Effector memory CD8-positive, alpha-beta T cell (primary cell): Measurements from ENCODE around the gene EBI3.
"Not testable (repeated sequence)": the region's sequence is repeated elsewhere in the genome, so short reads cannot be mapped to it uniquely, and the experiment has no call there.

Experiments used
- ATAC-seq: fragments of 150-1000 bp; cut with Tn5 transposase; replicated peaks from 2 replicates; pipeline ENCODE4 v1.10.0; 2021; ENCODE audit warnings: mild to moderate bottlenecking, moderate library complexity
- DNase-seq, 3 experiments: peaks; one replicate each; pipeline ENCODE4 v3.0.0; 2021
- H3K27ac Mint-ChIP-seq, 2 donors: one replicate each; pipeline ENCODE4 v1.8.0; 2022; ENCODE audit warnings: mild to moderate bottlenecking in 2 of 2, mixed read lengths in 2 of 2, moderate library complexity in 2 of 2
- H3K27me3 Mint-ChIP-seq, 2 donors: one replicate each; pipeline ENCODE4 v1.8.0; 2022; ENCODE audit warnings: mixed read lengths in 2 of 2
- H3K36me3 Mint-ChIP-seq: one replicate; pipeline ENCODE4 v1.8.0; 2022; ENCODE audit warnings: mild to moderate bottlenecking, moderate library complexity, mixed read lengths; ENCODE audit not compliant: insufficient read depth
- H3K4me1 Mint-ChIP-seq, 2 donors: one replicate each; pipeline ENCODE4 v1.8.0; 2022; ENCODE audit warnings: low read depth in 2 of 2, mixed read lengths in 2 of 2
- H3K4me3 Mint-ChIP-seq, 2 donors: one replicate each; pipeline ENCODE4 v1.8.0; 2022; ENCODE audit warnings: mild to moderate bottlenecking in 2 of 2, mixed read lengths in 2 of 2, moderate library complexity in 2 of 2
- H3K9me3 Mint-ChIP-seq, 2 donors: one replicate each; pipeline ENCODE4 v1.8.0; 2022; ENCODE audit warnings: mixed read lengths in 2 of 2

Gene EBI3

GRCh38 chr19:4284176-4284958, 55.0 kb downstream of the EBI3 start:
- ATAC-seq (no peak), DNase-seq (no peak)
- H3K9me3 Mint-ChIP-seq, result no peaks in the 10 kb centered on the region
- no peak overlapping the region for H3K27ac Mint-ChIP-seq
- H3K36me3 Mint-ChIP-seq, result no peaks in the 10 kb centered on the region
- H3K4me1 Mint-ChIP-seq, result peaks cover 0 to 3% of the 10 kb centered on the region in 2 donors
- H3K4me3 Mint-ChIP-seq, result no peak overlapping the region
- peaks cover 17 to 28% of the 10 kb centered on the region in 2 donors for H3K27me3 Mint-ChIP-seq

GRCh38 chr19:4284974-4285373, 55.7 kb downstream of the EBI3 start:
- ATAC-seq (no peak), DNase-seq (no peak)
- no peaks in the 10 kb centered on the region for H3K36me3 Mint-ChIP-seq
- H3K27me3 Mint-ChIP-seq, result peaks cover 13 to 22% of the 10 kb centered on the region in 2 donors
- H3K4me1 Mint-ChIP-seq, result no peaks in the 10 kb centered on the region
- no peak overlapping the region for H3K27ac Mint-ChIP-seq
- H3K9me3 Mint-ChIP-seq, result no peaks in the 10 kb centered on the region
- no peak overlapping the region for H3K4me3 Mint-ChIP-seq

- H3K4me1 Mint-ChIP-seq, H3K27ac Mint-ChIP-seq, ATAC-seq, H3K9me3 Mint-ChIP-seq, H3K4me3 Mint-ChIP-seq, DNase-seq, H3K36me3 Mint-ChIP-seq: not testable (repeated sequence)
- peaks cover 10 to 11% of the 10 kb centered on the region in 2 donors for H3K27me3 Mint-ChIP-seq
Observed at GRCh38 chr19:4286141-4286540, 56.8 kb downstream of the EBI3 start.
